Natural killer cell (primary cell): ENCODE measurements around the gene SAMD11. TPM values are rescaled to one million over a fixed set of nuclear protein-coding genes. Genes with fewer than 3 reads are reported as not detected.

ENCODE experiments used
- ATAC-seq, 3 donors: fragments of 150-1000 bp in 2 of 3; fragments of 200-7000 bp in 1 of 3; cut with Tn5 transposase; 1 replicate in 1 of 3; 2 replicates in 2 of 3; pipeline ENCODE4 v1.10.0; 2021; ENCODE audit warnings: mild to moderate bottlenecking in 2 of 3, moderate library complexity in 2 of 3
- DNase-seq, 2 donors: peaks; one replicate each; pipeline versions ENCODE4 v3.0.0 to v3.0.0-alpha.2; 2013 to 2021; ENCODE audit warnings: mixed read lengths in 1 of 2
- H3K27ac ChIP-seq: one replicate; pipeline ENCODE4 v1.5.1; 2013; ENCODE audit warnings: mild to moderate bottlenecking, low read length
- H3K27me3 ChIP-seq: one replicate; pipeline ENCODE4 v1.6.1; 2013; ENCODE audit warnings: low read length; ENCODE audit not compliant: control insufficient read depth, insufficient read depth
- H3K36me3 ChIP-seq: one replicate; pipeline ENCODE4 v1.6.1; 2013; ENCODE audit warnings: low read length; ENCODE audit not compliant: control insufficient read depth, insufficient read depth
- H3K4me1 ChIP-seq: one replicate; pipeline ENCODE4 v1.6.1; 2013; ENCODE audit warnings: low read length; ENCODE audit not compliant: control insufficient read depth, insufficient read depth
- H3K4me3 ChIP-seq: one replicate; pipeline ENCODE4 v1.5.1; 2013; ENCODE audit warnings: low read length
- H3K9me3 ChIP-seq: one replicate; pipeline ENCODE4 v1.6.1; 2013; ENCODE audit warnings: low read length; ENCODE audit not compliant: control insufficient read depth, insufficient read depth
- H3K27ac Mint-ChIP-seq, 2 donors: one replicate each; pipeline ENCODE4 v1.8.0; 2022; ENCODE audit warnings: mild to moderate bottlenecking in 2 of 2, mixed read lengths in 2 of 2, moderate library complexity in 1 of 2
- H3K27me3 Mint-ChIP-seq, 2 donors: one replicate each; pipeline ENCODE4 v1.8.0; 2022; ENCODE audit warnings: low read depth in 2 of 2, mixed read lengths in 2 of 2
- H3K36me3 Mint-ChIP-seq: one replicate; pipeline ENCODE4 v1.8.0; 2022; ENCODE audit warnings: mixed read lengths
- H3K4me1 Mint-ChIP-seq, 2 donors: one replicate each; pipeline ENCODE4 v1.8.0; 2022; ENCODE audit warnings: mixed read lengths in 2 of 2
- H3K4me3 Mint-ChIP-seq: one replicate; pipeline ENCODE4 v1.8.0; 2022; ENCODE audit warnings: mild to moderate bottlenecking, moderate library complexity, mixed read lengths
- H3K9me3 Mint-ChIP-seq, 2 donors: one replicate each; pipeline ENCODE4 v1.8.0; 2022; ENCODE audit warnings: mixed read lengths in 2 of 2
- CTCF ChIP-seq: fragments of 200-600 bp; IDR thresholded peaks from one replicate; pipeline ENCODE4 v1.8.0; 2022; ENCODE audit warnings: antibody characterized with exemption
- WGBS: methylation state at CpG from one replicate; pipeline ENCODE4 v1.1.7; 2013; ENCODE audit warnings: missing lambda C conversion rate; ENCODE audit not compliant: insufficient coverage; 5-methylcytosine and 5-hydroxymethylcytosine counted together
- intact Hi-C: fragments of 100-400 bp; cut with micrococcal nuclease; formaldehyde crosslinking; loops from one replicate; pipeline ENCODE4 v1.14.2; 2022
- total RNA-seq, 4 donors: library from RNA; stranded (reverse); fragments of 120-200 nt in 1 of 4; gene quantifications; one replicate each; pipeline versions ENCODE4 v1.2.3 to v1.2.4, GENCODE V29; 2013 to 2022

SAMD11 gene
- total RNA-seq, 3 donors from 2014 or later (not counting 1 experiment from before 2014, with no cell fraction given) = not detected

GRCh38 chr1:960363-961131 lies 36.8 kb downstream of the SAMD11 start, which contains the start of gene KLHL17:
KLHL17 (plus strand) TSS chr1:960584; CDS start chr1:960694, 110 bp downstream.
- no peaks in the 10 kb centered on the region for H3K9me3 ChIP-seq
- Mint-ChIP-seq H3K4me3 (peak within 1 kb of the TSS; percentile 94), H3K36me3 (no peaks in the 10 kb centered on the region), H3K4me1 (peaks cover 17 to 23% of the 10 kb centered on the region in 2 donors), H3K27ac (peak within 1 kb of the TSS; percentile 43 to 73), H3K9me3 (no peaks in the 10 kb centered on the region), H3K27me3 (no peaks in the 10 kb centered on the region)
- peak; percentile 56 to 60 (median 59) for ATAC-seq
- peaks cover 13% of the 10 kb centered on the region for H3K36me3 ChIP-seq
- peaks cover 44% of the 10 kb centered on the region for H3K4me1 ChIP-seq
- DNase-seq = peak; percentile 72 to 82
- WGBS = under 1% methylated on average over 109 of the region's 109 CpGs
- H3K4me3 ChIP-seq = peak within 1 kb of the TSS; percentile 50
- H3K27me3 ChIP-seq = no peaks in the 10 kb centered on the region
- intact Hi-C loops = no loop called here
- peak within 1 kb of the TSS; percentile 50 for H3K27ac ChIP-seq
- TF ChIP-seq CTCF = no peak

GRCh38 chr1:961132-961669 lies 37.5 kb downstream of the SAMD11 start:
- 41% methylated on average over 56 of the region's 56 CpGs for WGBS
- DNase-seq (peak in 1 of 2 donors; percentile 36), ATAC-seq (no peak)
- TF ChIP-seq CTCF = no peak
- Mint-ChIP-seq H3K27ac (no peak overlapping the region), H3K4me3 (peak overlapping the region; percentile 61), H3K4me1 (peaks cover 17 to 23% of the 10 kb centered on the region in 2 donors), H3K27me3 (no peaks in the 10 kb centered on the region), H3K9me3 (no peaks in the 10 kb centered on the region), H3K36me3 (no peaks in the 10 kb centered on the region)
- Histone ChIP-seq H3K36me3 (peaks cover 7% of the 10 kb centered on the region), H3K27me3 (no peaks in the 10 kb centered on the region), H3K27ac (no peak overlapping the region), H3K9me3 (no peaks in the 10 kb centered on the region), H3K4me1 (peaks cover 50% of the 10 kb centered on the region), H3K4me3 (no peak overlapping the region)
- intact Hi-C loops = no loop called here

- whole genome bisulfite sequencing = 95% methylated on average over 57 of the region's 57 CpGs
- ATAC-seq = no peak
Observed at GRCh38 chr1:962381-963300, 38.9 kb downstream of the SAMD11 start.

More at GRCh38 chr1:962381-963300, 38.9 kb downstream of the SAMD11 start:
- H3K36me3 ChIP-seq = no peaks in the 10 kb centered on the region
- TF ChIP-seq CTCF = no peak
- H3K4me1 ChIP-seq = peaks cover 53% of the 10 kb centered on the region
- DNase-seq = no peak
- intact Hi-C loops = no loop called here
- Mint-ChIP-seq H3K36me3 (no peaks in the 10 kb centered on the region), H3K4me1 (peaks cover 11 to 12% of the 10 kb centered on the region in 2 donors), H3K9me3 (no peaks in the 10 kb centered on the region), H3K27me3 (no peaks in the 10 kb centered on the region), H3K27ac (no peak overlapping the region), H3K4me3 (peak overlapping the region; percentile 28)
- H3K4me3 ChIP-seq = no peak overlapping the region
- no peaks in the 10 kb centered on the region for H3K9me3 ChIP-seq
- H3K27ac ChIP-seq = no peak overlapping the region
- no peaks in the 10 kb centered on the region for H3K27me3 ChIP-seq
